Stimulated activated CD4-positive, alpha-beta T cell treated with anti-CD3 and anti-CD28 coated beads, TNF-alpha, amount 100 ng/mL, for 24 hours (primary cell): ENCODE results near the gene ZNF91.
"Not testable (repeated sequence)": the region's sequence is repeated elsewhere in the genome, so short reads cannot be mapped to it uniquely, and the experiment has no call there.

ENCODE experiments used
- DNase-seq, 3 experiments: peaks; one replicate each; pipeline ENCODE4 v3.0.0-alpha.2; 2020; ENCODE audit warnings: low read depth in 3 of 3

Gene ZNF91

DNA sequence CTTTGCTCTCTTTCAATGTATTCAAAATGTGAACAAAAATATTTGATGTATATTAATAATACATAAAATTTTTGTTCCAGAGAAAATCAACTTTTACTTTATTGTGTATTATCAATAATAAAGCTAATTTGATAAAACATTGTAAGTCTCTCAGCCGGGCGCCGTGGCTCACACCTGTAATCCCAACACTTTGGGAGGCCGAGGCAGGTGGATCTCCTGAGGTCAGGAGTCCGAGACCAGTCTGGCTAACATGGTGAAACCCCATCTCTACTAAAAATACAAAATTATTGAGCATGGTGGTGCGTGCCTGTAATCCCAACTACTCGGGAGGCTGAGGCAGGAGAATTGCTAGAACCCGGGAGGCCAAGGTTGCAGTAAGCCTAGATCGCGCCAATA lies 449 bp upstream of the ZNF91 start:
- DNase-seq = not testable (repeated sequence)

DNA sequence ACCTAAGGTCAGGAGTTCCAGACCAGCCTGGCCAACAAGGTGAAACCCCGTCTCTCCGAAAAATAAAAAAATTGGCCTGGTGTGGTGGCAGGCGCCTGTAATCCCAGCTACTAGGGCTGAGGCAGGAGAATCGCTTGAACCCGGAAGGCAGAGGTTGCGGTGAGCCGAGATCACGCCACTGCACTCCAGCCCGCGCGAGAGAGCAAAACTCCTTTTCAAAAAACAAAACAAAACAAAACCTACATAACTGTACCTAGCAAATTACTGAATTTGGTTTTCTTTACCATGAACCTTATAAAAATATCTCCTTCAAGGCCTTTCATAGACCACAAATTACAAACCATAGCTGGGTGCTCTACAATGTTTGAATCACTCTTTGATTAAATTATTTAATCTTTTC lies 760 bp downstream of the ZNF91 start:
- peak in 2 of 3 experiments; percentile 20 to 27 for DNase-seq

DNA sequence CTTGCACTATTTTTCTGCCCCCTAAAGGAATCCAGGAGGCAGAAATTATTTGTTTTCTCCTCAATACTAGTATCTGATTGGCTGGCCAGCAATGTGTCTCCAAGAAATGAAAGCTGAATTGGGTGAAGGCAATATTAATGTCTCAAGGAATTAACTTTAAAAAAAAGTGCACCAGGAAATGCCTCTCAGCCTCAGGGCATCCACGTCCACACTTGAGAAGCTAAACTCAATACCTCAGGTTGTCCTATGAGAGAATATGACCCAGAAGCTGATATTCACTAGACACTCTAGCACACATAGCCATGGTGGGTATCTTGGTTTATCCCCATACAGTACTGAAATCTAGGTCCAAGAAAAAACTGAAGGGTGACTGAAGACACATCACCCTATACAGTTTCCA lies 2.1 kb downstream of the ZNF91 start:
- DNase-seq = no peak

DNA sequence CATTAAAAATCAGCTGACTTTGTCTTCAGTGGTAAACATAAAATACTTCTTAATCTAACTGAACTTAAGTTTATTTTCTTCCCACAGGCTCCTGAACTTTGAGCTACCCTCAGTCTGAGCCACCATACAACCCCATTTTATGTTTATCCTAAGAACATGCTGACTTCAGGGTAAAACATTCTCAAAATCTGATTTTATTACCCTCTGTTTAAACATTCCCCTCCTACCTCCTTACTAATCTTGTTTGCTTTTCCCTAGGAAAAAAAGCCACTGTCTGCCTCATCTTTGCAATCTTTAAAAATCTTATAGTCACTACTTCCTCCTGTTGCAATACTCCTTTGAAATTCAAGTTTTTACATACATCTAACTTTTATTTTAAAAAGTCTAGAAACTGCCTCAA lies 4.0 kb downstream of the ZNF91 start:
- no peak for DNase-seq

DNA sequence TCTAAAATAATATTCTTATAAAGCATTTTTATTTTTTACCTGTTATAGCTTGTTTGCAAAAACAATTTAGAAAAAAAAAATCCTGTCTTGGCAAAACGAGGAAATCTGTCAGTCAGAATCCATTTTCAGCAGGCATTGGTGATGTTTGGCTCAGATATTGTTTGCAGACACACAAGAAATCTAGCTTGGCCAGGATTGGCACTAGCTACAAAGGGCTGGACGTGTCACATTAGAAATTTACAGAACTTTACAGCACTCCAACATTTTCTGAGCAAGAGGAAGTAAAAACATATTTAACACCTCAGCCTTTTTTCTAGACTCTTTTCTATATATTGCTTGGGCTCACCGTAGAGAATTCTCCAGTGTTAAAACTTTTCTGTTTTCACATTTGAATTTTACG lies 9.9 kb downstream of the ZNF91 start:
- no peak for DNase-seq

DNA sequence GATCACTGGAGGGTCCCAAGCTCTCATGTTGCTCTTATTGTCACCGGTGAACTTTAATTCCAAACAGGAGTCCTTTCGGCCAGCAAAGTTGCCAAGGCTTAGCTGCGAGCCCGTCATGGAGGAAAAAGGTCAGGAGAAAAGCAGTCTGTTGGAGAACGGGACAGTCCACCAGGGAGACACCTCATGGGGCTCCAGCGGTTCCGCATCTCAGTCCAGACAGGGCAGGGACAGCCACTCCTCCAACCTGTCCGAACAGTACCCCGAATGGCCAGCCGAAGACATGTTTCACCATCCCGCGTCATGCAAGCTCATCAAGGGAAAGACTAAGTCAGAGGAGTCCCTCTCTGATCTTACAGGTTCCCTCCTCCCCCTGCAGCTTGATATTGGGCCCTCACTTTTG lies 10.4 kb downstream of the ZNF91 start:
- DNase-seq = no peak

DNA sequence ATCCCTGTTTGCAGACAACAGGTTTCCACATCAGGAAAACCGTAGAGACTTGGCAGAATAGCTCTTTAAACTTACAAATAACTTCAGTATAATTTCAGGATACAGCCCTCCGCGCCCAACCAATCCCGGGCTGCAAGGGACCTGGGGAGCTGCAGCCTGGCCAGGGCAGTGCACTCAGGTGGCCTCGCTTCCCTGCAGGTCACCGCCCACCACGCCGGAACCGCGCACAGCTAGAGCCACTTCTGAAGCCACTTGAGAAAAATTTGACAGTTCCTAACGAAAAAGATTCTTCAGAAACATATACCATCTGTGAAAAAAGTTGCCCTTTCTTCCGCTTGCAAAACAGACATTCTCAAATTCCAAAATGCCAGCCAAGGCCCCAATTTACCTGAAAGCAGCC lies 11.1 kb downstream of the ZNF91 start:
- no peak for DNase-seq

DNA sequence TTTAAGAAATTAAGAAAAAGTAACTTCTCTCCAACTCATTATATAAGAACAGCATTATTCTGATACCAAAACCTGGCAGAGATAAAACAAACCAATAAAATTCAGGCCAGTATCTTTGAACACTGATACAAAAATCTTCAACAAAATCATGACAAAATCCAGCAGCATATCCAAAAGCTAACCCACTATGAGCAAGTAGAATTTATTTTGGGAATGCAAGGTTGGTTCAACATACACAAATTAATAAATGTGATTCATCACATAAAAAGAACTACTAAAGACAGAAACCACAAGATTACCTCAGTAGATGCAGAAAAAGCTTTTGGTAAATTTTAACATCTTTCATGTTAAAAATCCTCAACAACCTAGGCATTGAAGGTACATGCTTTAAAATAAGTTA lies 12.3 kb downstream of the ZNF91 start:
- no peak for DNase-seq

DNA sequence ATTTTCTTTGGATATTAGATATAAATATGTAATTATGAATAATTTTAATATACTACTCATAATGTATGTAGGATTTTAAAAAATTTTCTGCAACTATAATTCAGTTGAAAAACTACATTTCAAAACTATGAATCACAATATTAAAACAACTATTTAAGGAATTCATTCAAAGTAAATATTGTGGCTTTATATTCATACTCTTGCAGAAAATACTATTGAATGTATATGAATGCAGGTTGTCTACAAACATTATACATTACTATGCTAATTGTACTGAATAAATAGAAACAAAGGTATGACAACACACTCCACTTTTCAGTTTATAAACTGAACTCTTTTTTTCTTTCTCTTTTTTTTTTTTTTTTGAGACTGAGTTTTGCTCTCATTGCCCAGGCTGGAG lies 14.2 kb downstream of the ZNF91 start:
- no peak for DNase-seq

DNA sequence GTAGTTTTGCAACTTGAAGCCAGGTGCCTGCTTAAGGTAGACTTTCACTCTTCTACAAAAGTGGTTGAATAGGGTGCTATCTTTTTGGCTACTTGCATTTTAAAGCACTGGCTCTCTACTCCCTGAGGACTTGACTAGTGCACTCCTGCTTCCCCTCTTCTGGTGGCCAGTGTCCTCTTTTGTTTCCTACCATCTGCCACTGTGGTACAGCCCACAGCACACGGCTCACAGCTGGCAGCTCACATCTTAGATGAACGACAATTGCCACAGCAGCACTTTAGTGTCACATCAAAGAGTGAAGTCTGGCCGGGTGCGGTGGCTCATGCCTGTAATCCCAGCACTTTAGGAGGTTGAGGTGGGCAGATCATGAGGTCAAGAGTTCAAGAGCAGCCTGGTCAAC lies 15.6 kb downstream of the ZNF91 start:
- DNase-seq = not testable (repeated sequence)

DNA sequence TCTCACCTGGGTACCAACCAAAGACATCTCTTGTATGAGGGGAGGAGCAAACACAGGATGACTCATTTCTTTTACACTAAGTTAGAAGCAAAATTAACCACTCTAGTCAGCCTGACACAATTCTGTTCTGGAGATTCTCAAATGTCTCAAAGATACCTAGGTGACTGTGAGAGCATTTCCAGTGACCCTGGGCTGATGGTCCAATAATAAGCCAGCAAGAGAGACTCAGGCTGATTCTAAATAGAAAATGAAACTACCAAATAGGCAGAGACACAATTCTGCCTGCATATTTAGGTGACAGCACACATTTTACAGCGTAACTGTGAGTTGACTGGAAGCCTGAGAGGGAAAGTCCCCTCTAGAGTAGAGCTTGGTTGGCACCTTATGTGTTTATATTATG lies 16.3 kb downstream of the ZNF91 start:
- no peak for DNase-seq

DNA sequence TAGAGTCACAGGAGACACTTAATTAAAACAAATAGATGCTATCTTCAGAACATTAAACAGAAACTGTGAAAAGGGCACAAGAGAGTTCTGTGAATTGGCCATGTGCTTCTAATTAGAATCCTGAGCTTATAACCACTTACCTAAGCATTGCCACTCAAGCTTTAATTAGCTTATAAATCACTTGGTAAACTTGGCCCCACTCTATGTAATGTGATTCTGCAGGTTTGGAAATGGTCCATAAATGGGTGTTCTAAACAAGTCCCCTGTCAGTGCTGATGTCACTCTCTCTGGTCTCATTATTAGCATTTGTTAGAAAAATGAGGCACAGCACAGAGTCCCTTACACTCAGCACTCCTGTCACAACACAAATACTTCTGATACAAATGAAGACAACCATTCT lies 18.0 kb downstream of the ZNF91 start:
- DNase-seq = no peak

DNA sequence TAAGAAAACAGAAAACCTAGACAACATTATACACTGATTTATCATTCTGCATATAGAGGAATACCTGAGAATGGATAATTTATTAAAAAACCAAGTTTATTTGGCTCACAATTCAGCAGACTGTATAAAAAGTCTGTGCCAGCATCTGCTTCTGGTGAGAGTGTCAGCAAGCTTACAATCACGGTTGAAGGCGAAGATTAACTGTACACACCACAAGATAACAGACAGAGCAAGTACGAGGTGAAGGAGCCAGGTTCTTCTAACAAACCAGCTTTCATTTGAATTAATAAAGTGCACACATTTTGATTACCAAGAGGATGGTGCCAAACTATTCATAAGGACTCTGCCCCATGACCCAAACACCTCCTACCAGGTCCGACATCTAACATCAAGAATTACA lies 28.8 kb downstream of the ZNF91 start:
- no peak for DNase-seq

DNA sequence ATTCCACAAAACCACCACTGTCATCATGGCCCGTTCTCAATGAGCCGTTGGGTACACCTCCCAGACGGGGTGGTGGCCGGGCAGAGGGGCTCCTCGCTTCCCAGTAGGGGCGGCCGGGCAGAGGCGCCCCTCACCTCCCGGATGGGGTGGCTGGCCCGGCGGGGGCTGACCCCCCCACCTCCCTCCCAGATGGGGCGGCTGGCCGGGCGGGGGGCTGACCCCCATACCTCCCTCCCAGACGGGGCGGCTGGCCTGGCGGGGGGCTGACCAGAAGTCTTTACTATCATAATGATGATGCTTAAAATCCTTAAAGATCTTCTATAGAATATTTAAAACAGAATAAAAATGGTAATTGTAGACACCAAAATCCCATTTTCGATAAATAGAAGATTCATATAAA lies 29.2 kb downstream of the ZNF91 start:
- not testable (repeated sequence) for DNase-seq

DNA sequence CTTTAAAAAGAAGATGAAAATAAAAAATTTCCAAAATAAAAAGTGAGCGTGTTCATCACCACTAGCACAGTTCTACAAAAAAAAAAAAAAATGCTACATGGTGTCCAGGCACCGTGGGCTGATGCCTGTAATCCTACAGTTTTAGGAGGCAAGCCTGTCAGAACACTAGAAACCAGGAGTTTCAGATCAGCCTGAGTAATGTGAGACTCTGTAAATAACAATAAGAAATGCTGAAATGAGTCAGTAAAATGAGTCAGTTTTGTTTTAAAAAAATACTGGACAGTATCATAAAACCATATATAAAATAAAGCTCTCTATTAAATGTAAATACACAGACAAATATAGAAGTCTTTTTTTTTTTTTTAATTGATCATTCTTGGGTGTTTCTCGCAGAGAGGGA lies 30.0 kb downstream of the ZNF91 start:
- no peak for DNase-seq

DNA sequence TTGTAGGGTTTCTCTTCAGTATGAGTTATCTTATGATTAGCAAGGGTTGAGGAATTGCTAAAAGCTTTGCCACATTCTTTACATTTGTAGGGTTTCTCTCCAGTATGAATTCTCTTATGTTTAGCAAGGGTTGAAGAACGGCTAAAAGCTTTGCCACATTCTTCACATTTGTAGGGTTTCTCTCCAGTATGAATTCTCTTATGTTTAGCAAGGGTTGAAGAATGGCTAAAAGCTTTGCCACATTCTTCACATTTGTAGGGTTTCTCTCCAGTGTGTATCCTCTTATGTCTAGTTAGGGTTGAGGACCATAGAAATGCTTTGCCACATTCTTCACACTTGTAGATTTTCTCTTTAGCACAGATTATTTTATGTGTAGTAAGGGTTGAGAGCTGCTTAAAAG lies 33.4 kb downstream of the ZNF91 start:
- not testable (repeated sequence) for DNase-seq

DNA sequence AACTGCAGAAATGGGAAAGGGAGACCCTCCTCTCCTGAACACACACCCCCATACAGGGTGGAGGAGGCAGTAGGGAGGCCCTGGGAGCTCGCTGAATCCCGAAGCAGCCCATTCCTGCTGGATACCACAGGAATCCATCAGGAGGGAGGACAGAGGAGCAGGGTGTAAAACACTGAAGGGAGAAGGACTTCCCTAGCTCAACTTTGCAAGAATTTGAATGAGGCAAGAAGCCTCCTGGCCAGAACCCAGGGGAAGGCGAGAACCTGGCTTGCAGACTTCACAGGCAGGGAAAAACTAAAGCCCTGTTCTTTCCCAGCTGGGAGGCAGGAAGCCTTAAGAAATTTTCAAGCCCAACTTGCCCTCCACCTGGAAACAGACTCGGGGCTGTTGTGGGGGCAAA lies 43.5 kb downstream of the ZNF91 start:
- no peak for DNase-seq

DNA sequence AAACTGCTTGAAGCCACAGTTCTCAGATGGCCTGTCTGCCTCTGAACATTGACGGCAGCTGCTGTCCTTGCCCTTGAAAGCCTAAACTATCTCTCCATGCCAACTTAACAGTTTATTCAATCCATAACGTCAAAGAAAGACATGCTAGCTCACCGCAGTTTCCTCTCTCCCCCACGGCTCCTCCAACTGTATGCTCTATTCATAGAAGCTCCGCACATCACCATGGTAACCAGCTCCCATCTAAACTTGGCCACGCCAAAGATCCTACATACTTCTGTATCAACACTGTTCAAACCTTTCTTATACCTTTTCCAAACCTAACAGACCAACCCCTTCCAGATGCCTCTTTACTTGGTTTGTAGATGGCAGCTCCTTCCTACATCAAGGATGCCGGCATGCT lies 48.6 kb downstream of the ZNF91 start:
- DNase-seq = no peak

DNA sequence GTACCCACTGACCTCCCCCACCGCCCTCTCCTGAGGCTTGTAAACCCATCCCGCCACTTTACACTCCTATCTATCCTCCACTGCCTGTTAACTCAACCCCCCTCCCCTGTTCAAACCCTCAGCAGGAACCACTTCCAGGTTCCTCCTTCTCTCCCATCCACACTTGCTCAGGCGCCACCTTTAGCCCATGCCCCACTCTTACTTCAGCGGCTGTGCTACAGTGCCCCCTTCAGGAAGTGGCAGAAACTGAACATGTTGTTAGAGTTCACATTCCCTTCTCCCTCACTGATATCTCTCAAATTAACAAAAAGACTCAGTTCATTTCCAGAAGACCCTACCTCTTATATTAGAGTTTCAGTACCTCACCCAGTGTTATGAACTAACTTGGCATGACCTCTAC lies 49.4 kb downstream of the ZNF91 start:
- DNase-seq = no peak

DNA sequence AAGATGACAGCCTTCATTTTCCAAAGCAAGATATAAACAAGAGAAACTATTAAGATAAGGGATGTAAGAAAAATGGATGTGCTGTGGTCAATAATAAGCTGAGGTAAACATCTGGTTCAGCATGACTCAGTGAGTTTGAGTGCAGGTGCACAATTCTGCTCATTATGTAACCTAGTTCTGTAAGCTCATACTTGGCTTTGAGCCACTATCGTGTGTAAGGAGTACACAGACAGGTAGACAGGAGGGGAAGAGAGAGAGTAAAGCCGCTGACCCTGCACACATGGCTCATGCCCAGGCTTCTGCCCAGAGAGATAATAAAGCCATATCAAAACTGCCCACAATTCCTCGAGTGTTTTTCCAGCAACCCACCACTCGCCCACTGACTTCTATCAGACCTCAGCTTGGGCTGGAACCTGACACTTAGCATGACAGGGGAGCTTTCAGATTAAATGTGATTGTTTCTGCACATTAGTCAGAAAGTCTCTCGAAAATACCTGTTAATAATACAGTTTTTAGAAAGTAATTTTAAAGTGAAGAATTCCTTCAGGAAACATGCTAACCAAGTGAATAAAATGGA lies 51.7 kb downstream of the ZNF91 start:
- DNase-seq = no peak

DNA sequence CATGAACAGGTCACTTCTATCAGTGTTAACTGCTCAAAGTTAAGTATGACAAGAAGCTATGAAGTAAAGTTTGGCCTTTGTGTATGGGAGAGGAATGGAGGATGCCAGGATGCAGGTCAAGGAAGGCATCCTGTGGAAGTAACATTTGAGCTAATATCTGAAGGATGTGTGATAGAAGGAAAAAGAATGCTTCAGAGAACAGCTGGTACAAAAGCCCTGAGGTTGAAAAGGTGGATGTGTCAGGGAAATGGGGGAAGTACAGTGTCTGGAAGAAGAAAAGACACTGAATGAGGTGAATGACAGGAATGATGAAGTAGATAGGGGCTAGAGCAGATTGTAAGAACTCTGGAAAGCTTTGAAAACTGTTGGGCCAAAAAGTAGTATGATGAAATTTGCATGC lies 67.1 kb downstream of the ZNF91 start:
- DNase-seq = no peak

DNA sequence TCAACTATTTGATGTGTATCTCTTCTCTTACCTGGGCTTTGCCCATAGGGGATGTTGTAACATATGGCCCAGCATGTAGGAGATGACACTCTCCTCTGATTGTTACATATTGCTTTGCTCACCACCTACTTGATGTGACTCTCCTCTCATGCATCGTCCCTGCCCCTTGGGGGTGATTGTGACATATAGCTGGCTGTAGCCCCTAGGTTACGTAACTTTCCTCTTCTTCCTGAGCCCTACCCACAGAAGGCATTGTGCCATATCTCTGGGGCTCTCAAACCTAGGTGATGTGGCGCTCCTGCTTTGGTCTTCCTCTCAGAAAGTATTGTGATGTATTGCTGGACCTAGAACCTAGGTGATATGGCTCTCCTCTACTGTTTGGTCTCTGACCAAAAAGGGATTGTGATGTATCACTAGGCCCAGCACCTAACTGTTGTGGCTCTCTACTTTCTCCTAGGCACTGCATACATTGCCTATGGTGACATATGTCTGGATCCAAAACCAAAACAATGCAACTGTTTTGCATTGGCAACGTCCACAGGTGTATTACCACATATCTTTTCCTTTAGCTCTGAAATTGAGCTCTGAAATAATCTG lies 73.2 kb downstream of the ZNF91 start:
- DNase-seq = no peak

DNA sequence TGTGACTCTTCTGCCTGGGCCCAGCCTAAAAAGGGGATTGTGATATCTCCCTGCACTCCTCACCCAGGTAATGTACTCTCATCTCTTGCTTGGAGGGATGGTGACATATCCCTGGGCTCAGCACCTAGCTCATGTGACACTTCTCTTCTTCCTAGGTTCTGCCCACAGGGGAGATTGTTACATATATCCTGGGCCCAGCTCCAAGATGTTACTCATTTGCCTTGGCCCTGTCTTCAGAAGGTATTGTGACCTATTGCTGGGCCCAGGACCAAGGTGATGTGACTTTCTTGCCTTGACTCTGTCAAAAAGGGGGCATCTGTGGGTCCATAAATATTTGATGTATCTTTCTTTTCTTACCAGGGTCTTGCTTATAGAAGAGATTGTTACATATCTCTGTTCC lies 73.9 kb downstream of the ZNF91 start:
- DNase-seq = not testable (repeated sequence)

DNA sequence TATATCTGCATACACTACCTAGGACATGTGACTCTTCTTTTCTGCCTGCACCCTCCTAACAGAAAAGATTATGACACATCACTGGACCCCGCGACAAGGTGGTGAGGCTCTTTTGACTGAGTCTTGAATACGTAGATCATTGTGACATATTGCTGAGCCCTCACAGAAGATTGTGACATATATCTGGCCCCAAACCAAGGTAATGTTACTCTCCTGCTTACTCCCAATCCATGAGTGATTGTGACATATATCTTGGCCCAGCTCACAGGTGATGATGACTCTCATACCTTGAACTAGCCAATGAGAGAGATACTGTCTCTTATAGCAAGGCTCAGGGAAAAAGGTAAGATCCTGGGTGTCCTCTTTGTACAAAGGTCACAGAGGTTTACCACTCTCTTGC lies 75.7 kb downstream of the ZNF91 start:
- not testable (repeated sequence) for DNase-seq
